ENCODE data around the gene CCDC116. TPM values are rescaled to one million over a fixed set of nuclear protein-coding genes. Genes with fewer than 3 reads are reported as not detected.
"Not testable (repeated sequence)": the region's sequence is repeated elsewhere in the genome, so short reads cannot be mapped to it uniquely, and the experiment has no call there.

CCDC116 gene
- total RNA-seq, result under 1 TPM; 0.59 to 0.76 TPM

GRCh38 chr22:21632237-21632895 lies at the start of gene CCDC116:
Gene CCDC116, plus strand, starts transcription at chr22:21632760. Its CDS starts 422 bp downstream, at chr22:21633182.
- ATAC-seq, result peak; percentile 54
- Mint-ChIP-seq H3K9me3 (ENCODE audit: low read depth) (no peaks in the 10 kb centered on the region), H3K36me3 (peaks cover 10% of the 10 kb centered on the region), H3K4me1 (peaks cover 32% of the 10 kb centered on the region), H3K27ac (peak within 1 kb of the TSS; percentile 9), H3K27me3 (no peaks in the 10 kb centered on the region), H3K4me3 (no peak within 1 kb of the TSS)
- peak; percentile 87 for DNase-seq
- CTCF ChIA-PET, result interaction anchor here (1.0 to 9.7 kb wide), 3 partner anchors 12 to 45 kb away, joined by 3 to 241 read pairs (median 4); partner anchors contain the start of gene SDF2L1

DNA sequence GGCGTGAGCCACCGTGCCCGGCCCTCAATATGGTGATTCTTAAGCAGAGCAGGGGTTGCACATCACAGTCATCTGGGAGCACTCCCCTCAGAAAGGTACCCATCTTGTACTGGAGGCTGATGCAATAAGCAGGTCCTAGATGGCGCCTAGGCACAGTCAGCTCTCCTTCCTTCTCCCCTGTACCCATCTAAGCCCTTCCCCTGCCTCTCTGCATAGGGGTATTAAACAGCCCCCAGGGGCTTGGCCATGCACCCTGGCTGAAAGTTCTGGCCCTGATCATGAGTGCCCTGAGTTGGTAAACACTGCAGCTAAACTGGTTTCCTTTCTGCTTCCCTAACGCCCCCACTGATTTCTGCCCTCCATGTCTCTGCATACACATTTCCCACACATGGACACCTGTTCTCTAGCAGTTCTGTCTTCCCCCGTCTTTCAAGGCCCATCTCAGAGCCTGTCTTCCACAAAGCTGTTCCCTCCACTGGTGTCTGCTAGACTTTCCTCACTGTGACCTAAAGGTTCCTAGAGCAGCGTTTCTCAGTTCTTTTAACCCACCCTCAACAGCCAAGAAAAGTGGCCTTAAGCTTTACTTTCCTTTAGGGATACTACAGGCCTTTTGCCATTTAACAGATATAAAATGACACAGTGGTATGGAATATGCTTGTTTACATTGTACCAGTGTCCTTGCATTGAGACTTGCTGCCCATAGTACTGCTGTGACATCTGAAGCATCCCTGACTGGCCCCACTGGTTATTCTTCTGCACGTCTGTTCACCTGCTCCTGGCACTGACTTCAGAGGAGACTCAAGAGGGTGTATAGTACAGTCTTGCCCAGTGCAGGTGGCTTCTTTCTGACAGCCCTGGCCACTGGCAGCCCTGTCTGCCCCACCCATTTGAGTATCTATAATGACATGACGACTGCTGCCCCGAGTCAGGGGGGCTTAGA lies 49.5 kb upstream of the CCDC116 start:
- no peak overlapping the region for H3K4me3 Mint-ChIP-seq
- H3K27ac Mint-ChIP-seq, result no peak overlapping the region
- no peaks in the 10 kb centered on the region for H3K9me3 Mint-ChIP-seq (ENCODE audit: low read depth)
- CTCF ChIA-PET, result interaction anchor here (2.4 kb wide), 1 partner anchor 46 kb away, joined by 6 read pairs; the partner anchor contains the start of gene YDJC
- peaks cover 35% of the 10 kb centered on the region for H3K4me1 Mint-ChIP-seq
- H3K36me3 Mint-ChIP-seq, result peaks cover 12% of the 10 kb centered on the region
- DNase-seq (no peak), ATAC-seq (no peak)
- no peaks in the 10 kb centered on the region for H3K27me3 Mint-ChIP-seq

DNA sequence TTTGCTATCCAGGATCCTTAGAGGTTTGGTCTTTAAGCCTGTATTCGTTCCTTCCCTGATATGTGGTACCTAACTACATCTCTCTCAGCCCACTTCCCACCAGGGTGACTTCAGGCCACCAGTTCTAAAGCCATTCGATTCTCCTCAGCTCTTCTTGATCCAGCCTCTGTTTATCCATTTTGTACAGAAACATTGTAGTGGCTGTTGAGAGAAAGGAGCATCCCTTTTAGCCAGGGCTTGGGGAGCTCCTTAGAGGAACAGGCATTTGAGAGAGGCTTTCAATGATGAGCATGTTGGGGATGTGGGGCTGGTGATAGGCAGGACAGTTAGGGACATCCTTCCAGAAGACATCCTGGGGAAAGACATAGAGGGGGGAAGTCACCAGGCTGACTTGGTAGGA lies 47.2 kb upstream of the CCDC116 start:
- Mint-ChIP-seq H3K27me3 (no peaks in the 10 kb centered on the region), H3K4me3 (no peak overlapping the region), H3K27ac (no peak overlapping the region), H3K4me1 (peaks cover 40% of the 10 kb centered on the region), H3K36me3 (peaks cover 15% of the 10 kb centered on the region), H3K9me3 (ENCODE audit: low read depth) (no peaks in the 10 kb centered on the region)
- DNase-seq (no peak), ATAC-seq (no peak)
- CTCF ChIA-PET, result interaction anchor here (1.3 kb wide), 1 partner anchor 62 kb away, joined by 3 read pairs; no protein-coding TSS in a partner anchor

DNA sequence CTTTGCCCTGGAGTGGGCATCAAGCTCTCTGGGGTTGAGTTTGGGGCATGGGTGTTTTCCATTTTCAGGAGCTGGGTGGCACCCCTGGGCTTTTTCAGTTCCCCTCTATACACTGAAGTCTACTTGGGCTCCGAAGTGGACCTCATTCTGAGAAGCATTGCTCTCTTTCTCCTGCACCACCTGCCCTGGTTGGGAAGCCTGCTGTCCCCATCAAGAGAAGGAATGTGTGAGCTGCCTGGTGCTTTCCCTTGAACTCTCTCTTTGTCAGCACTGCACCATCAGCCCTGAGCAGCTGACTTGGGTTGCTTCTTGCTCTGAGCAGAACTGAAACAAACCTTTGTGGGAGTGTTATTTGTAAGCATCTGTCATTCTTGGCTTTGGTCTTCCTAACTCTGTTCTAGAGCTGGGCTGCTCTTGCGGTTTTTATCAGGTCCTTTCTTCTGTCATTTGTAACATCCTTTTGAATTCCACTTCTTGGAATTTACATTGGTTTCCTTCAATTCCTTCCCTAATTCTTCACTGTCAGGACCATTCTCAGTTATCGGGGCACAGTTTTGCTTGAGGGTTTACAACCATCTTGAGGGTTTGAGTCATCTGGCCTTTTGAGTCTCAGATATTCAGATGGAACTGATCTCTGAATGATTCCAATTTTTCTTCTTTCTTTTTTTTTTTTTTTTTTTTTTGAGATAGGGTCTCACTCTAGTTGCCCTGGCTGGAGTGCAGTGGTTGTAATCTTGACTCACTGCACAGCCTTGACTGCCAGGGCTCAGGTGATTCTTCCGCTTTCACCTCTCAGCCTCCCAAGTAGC lies 44.6 kb upstream of the CCDC116 start:
- Mint-ChIP-seq H3K4me1 (peaks cover 48% of the 10 kb centered on the region), H3K27ac (peak overlapping the region; percentile 64), H3K27me3 (no peaks in the 10 kb centered on the region), H3K9me3 (ENCODE audit: low read depth) (no peaks in the 10 kb centered on the region), H3K4me3 (peak overlapping the region; percentile 23), H3K36me3 (peaks cover 18% of the 10 kb centered on the region)
- CTCF ChIA-PET, result interaction anchor here (0.6 to 2.2 kb wide), 5 partner anchors 12 to 45 kb away, joined by 3 to 9 read pairs (median 3); partner anchors contain the start of genes CCDC116 and YDJC
- ATAC-seq (peak; percentile 97), DNase-seq (peak; percentile 74)

GRCh38 chr22:21589396-21589795 lies 43.2 kb upstream of the CCDC116 start:
- H3K4me1 Mint-ChIP-seq, result peaks cover 58% of the 10 kb centered on the region
- no peak overlapping the region for H3K27ac Mint-ChIP-seq
- H3K36me3 Mint-ChIP-seq, result peaks cover 31% of the 10 kb centered on the region
- CTCF ChIA-PET, result no interaction called here
- no peak for ATAC-seq
- no peaks in the 10 kb centered on the region for H3K9me3 Mint-ChIP-seq (ENCODE audit: low read depth)
- H3K4me3 Mint-ChIP-seq, result no peak overlapping the region
- DNase-seq, result no peak
- no peaks in the 10 kb centered on the region for H3K27me3 Mint-ChIP-seq

DNA sequence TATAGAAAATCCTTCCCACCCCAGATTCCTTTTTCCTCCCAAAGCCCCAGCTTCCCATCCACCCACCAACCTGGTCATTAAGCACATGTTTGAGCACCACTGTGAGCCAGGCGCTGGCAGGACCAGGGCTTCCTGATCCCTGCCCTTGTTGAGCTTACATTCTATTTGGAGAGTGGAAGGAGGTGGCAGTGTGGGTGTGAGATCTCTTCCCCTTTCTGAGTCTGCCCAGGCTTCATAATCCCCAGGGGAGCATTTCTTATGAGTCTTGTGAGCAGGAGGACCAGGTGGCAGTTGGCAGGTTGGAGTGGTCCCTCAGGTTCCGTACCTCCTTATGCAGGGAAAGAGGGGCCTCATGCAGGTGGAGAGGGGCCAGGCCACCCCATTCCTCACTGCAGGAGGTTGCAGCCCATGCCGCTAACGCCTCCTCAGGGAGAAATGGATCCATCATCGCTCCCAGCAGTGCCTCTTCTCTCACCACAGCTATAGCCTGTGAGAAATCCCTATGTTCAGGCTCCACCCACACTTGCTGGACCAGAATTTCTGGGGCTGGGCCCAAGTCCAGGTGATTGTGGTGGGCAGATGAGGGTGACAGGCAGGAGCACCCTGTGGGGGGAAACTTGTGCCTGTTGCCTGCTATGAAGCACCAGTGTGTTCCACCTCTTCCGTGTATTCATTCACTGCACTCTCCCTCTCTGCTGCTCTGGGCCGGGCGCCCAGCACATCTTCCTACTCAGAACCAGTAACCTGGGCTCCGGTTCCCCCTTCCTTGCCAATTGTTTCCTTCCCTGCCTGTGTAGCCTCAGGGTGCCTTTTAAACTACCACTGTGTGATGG lies 41.5 kb upstream of the CCDC116 start:
- H3K9me3 Mint-ChIP-seq (ENCODE audit: low read depth), result no peaks in the 10 kb centered on the region
- H3K36me3 Mint-ChIP-seq, result peaks cover 40% of the 10 kb centered on the region
- DNase-seq, result no peak
- no peak overlapping the region for H3K27ac Mint-ChIP-seq
- CTCF ChIA-PET, result no interaction called here
- no peak overlapping the region for H3K4me3 Mint-ChIP-seq
- no peak for ATAC-seq
- peaks cover 51% of the 10 kb centered on the region for H3K4me1 Mint-ChIP-seq
- H3K27me3 Mint-ChIP-seq, result no peaks in the 10 kb centered on the region

- Mint-ChIP-seq H3K27me3 (no peaks in the 10 kb centered on the region), H3K9me3 (ENCODE audit: low read depth) (no peaks in the 10 kb centered on the region), H3K27ac (no peak overlapping the region), H3K4me1 (peaks cover 49% of the 10 kb centered on the region), H3K4me3 (no peak overlapping the region), H3K36me3 (peaks cover 46% of the 10 kb centered on the region)
- CTCF ChIA-PET, result no interaction called here
- DNase-seq, result no peak
- no peak for ATAC-seq
Observed at GRCh38 chr22:21591695-21592094, 40.9 kb upstream of the CCDC116 start.

- no peaks in the 10 kb centered on the region for H3K9me3 Mint-ChIP-seq (ENCODE audit: low read depth)
- no peak overlapping the region for H3K4me3 Mint-ChIP-seq
- CTCF ChIA-PET, result interaction anchor here (1.3 kb wide), 1 partner anchor 14 kb away, joined by 4 read pairs; no protein-coding TSS in a partner anchor
- DNase-seq (no peak), ATAC-seq (no peak)
- H3K27ac Mint-ChIP-seq, result no peak overlapping the region
- peaks cover 44% of the 10 kb centered on the region for H3K4me1 Mint-ChIP-seq
- H3K27me3 Mint-ChIP-seq, result no peaks in the 10 kb centered on the region
- H3K36me3 Mint-ChIP-seq, result peaks cover 48% of the 10 kb centered on the region
Observed at GRCh38 chr22:21592422-21592821, 40.1 kb upstream of the CCDC116 start.

- Mint-ChIP-seq H3K27me3 (no peaks in the 10 kb centered on the region), H3K9me3 (ENCODE audit: low read depth) (no peaks in the 10 kb centered on the region), H3K4me3 (no peak overlapping the region), H3K36me3 (peaks cover 49% of the 10 kb centered on the region), H3K4me1 (peaks cover 40% of the 10 kb centered on the region), H3K27ac (peak overlapping the region; percentile 12)
- ATAC-seq (no peak), DNase-seq (no peak)
- CTCF ChIA-PET, result interaction anchor here (1.1 to 1.5 kb wide), 3 partner anchors 12 to 50 kb away, joined by 3 to 4 read pairs (median 3); no protein-coding TSS in a partner anchor
Observed at GRCh38 chr22:21593406-21594232, 38.9 kb upstream of the CCDC116 start.

GRCh38 chr22:21594865-21595452 lies 37.6 kb upstream of the CCDC116 start:
- DNase-seq (no peak), ATAC-seq (no peak)
- Mint-ChIP-seq H3K9me3 (ENCODE audit: low read depth) (no peaks in the 10 kb centered on the region), H3K27me3 (no peaks in the 10 kb centered on the region), H3K27ac (no peak overlapping the region), H3K36me3 (peaks cover 50% of the 10 kb centered on the region), H3K4me3 (no peak overlapping the region), H3K4me1 (peaks cover 39% of the 10 kb centered on the region)
- CTCF ChIA-PET, result interaction anchor here (1.5 kb wide), 1 partner anchor 49 kb away, joined by 3 read pairs; no protein-coding TSS in a partner anchor

- H3K9me3 Mint-ChIP-seq (ENCODE audit: low read depth); DNase-seq; H3K27me3 Mint-ChIP-seq; ATAC-seq; H3K4me3 Mint-ChIP-seq; H3K27ac Mint-ChIP-seq: not testable (repeated sequence)
- Mint-ChIP-seq H3K36me3 (peaks cover 50% of the 10 kb centered on the region), H3K4me1 (peaks cover 30% of the 10 kb centered on the region)
- CTCF ChIA-PET, result interaction anchor here (1.0 to 1.2 kb wide), 2 partner anchors 33 to 50 kb away, joined by 3 to 5 read pairs; partner anchors contain the start of gene YDJC
Observed at GRCh38 chr22:21596356-21597135, 36.0 kb upstream of the CCDC116 start.
